Airway epithelial cell (primary cell): ENCODE results near the gene DLX1. TPM values are rescaled to one million over a fixed set of nuclear protein-coding genes. Genes with fewer than 3 reads are reported as not detected.

ENCODE experiments used
- total RNA-seq: library from RNA; depleted of rRNA; stranded (reverse); fragments of >200 nt; gene quantifications from 2 replicates; pipeline ENCODE4 v1.2.3, GENCODE V29; 2015

The DLX1 gene
- total RNA-seq: not detected in 2 replicates

GRCh38 chr2:172085460-172086159 is at the start of gene DLX1:
DLX1 (plus strand) TSS chr2:172085507; CDS start chr2:172085678, 171 bp downstream.

DNA sequence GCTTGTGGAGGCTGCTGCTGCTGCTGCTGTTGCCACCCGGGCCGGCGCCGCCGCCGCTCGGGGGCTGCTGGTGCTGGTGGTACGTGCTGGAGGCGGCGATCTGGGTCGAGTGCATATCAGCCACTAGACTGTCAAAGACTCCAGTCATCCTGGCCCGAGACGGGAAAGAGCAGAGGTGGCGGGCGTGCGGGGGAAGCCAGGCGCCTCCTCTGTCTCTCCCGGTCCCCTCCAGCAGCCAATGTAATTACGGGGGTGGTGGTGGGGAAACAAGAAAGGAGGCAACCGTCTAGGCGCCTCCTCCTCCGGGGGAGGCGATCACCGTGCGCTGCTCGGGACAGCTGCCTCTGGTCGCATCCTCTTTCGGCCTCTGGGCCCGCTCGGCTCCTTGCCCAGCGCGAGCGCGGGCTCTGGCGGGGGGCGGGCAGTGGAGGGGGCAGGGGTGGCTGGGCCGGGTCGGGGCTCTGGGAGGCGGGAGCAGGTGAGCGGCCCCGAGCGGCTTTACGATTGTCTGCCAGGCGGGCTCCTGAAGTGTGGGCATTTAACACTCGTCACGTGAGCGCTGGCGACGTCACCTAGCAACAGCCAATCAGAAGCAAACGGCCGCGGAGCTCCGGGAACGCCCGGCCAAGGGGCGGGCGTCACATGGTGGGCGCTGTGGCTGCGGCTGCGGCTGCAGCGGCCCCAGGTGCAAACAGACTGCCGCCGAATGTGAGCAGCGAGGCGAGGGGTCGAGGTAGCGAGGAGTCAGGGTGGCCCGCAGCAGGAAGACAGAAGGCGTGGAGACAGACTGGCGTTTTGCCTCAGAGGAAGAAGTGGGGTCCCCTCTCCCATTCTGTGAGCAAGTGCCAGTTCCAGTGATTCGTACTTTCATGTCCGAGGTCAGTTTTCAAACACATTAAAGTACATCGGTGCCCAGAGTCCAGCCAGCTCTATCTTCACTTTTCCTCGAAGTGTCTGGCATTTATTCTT is 17.4 kb downstream of the DLX1 start, which contains the start of gene DLX2:
TSS of gene DLX2 (minus strand) at position 510 of the 969 bp plus-strand sequence. CDS start at position 148, 362 bp downstream.

Other genes with a start within 250 kb of the DLX1 start
- gene SLC25A12, start 191.3 kb upstream of the DLX1 start, total RNA-seq: 9.8 and 12.1 TPM in 2 replicates
- gene HAT1, start 163.0 kb upstream of the DLX1 start, total RNA-seq: 42.5 and 48.2 TPM in 2 replicates
- gene METAP1D, start 85.6 kb upstream of the DLX1 start, total RNA-seq: 1.8 and 2.0 TPM in 2 replicates
- 0.56 and 0.92 TPM in 2 replicates for gene DLX2, start 17.4 kb downstream of the DLX1 start, total RNA-seq